ENCODE measurements around the gene FHIP2A. TPM values are rescaled to one million over a fixed set of nuclear protein-coding genes. Genes with fewer than 3 reads are reported as not detected.

FHIP2A gene
- total RNA-seq, 1 experiment from 2014 or later = 20.7 TPM

DNA sequence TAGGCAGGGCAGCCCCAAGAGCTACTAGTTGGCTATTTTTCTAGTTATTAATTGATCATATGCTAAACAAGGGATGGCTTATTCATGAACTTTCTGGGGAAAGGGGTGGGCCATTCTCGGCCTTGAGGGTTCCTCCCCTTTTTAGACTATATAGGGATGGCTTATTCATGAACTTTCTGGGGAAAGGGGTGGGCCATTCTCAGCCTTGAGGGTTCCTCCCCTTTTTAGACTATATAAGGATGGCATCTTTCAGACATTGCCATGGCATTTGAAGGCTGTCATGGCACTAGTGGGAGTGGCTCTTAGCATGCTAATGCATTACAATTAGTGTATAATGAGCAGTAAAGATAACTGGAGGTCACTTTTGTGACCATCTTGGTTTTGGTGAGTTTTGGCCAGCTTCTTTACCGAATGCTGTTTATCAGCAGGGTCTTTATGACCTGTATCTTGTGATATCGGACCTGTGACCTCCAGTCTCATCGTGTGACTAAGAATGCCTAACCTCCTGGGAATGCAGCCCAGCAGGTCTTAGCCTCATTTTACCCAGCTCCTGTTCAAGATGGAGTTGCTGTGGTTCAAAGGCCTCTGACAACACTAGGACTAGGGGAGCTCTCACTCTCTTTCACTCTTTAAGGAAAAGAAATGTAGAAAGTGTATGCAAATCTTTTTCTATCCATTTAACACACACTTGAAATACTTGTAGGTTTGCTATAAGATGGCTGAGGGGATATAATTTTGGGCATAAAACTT, 7.8 kb downstream of the FHIP2A start:
- Histone ChIP-seq H3K79me2 (ENCODE audit: insufficient read depth, low read length) (peaks cover 62% of the 10 kb centered on the region), H3K9ac (ENCODE audit: low read length) (no peak overlapping the region), H4K20me1 (ENCODE audit: insufficient read depth) (no peaks in the 10 kb centered on the region), H3K9me2 (ENCODE audit: insufficient read depth) (no peaks in the 10 kb centered on the region), H3K27me3 (ENCODE audit: insufficient read depth, low read length) (no peaks in the 10 kb centered on the region), H3K27ac (ENCODE audit: low read depth, low read length) (no peak overlapping the region), H3K4me2 (ENCODE audit: low read length) (peak overlapping the region; percentile 41), H2AFZ (ENCODE audit: low read depth, low read length, poor library complexity, severe bottlenecking) (no peak overlapping the region), H3K4me1 (ENCODE audit: control insufficient read depth in 1 of 2, insufficient read depth in 2 of 2, low read length in 2 of 2) (peaks cover 7 to 36% of the 10 kb centered on the region in 2 experiments; a peak in 3 of 4 replicates), H3K4me3 (replicated peaks in 1 of 2; ENCODE audit: low read depth in 1 of 2, low read length in 2 of 2) (peak overlapping the region in 1 of 2 experiments; percentile 6; a peak in 1 of 4 replicates), H3K36me3 (ENCODE audit: control insufficient read depth in 1 of 2, insufficient read depth in 2 of 2, low read length in 2 of 2) (peaks cover 3 to 15% of the 10 kb centered on the region in 2 experiments; a peak in 3 of 4 replicates), H3K9me3 (ENCODE audit: control insufficient read depth in 1 of 2, insufficient read depth in 1 of 2, low read depth in 1 of 2, low read length in 2 of 2) (no peaks in the 10 kb centered on the region)
- intact Hi-C loops (cut with micrococcal nuclease) = no loop called here
- RAD21 ChIA-PET (ENCODE audit: low non-redundant PET in 1 of 2, low total read pairs in 2 of 2, uncharacterized antibody in 2 of 2, unreplicated experiment in 2 of 2) = no interaction called here
- BruUV-seq (replicated peaks) = no TSS peak
- DNase-seq (ENCODE audit: low read depth, low spot score) = no peak
- peak; percentile 39; the same call in 1 of the 2 replicates for TF ChIP-seq FOSL1 (IDR thresholded peaks at IDR 0.05; ENCODE audit: low read depth)
- peak; percentile 55 for TF ChIP-seq YY1 (IDR thresholded peaks at IDR 0.05; ENCODE audit: extremely low read depth, insufficient replicate concordance, low read depth, low read length)
- TF ChIP-seq POLR2AphosphoS5 (IDR thresholded peaks at IDR 0.05; ENCODE audit: low read depth, low read length) = no peak
- TF ChIP-seq JUND (IDR thresholded peaks at IDR 0.05) = peak; percentile 23; the same call in 1 of the 2 replicates
- no peak for TF ChIP-seq CBX3 (IDR thresholded peaks at IDR 0.05; ENCODE audit: low read depth)
- peak; percentile 28; the same call in 1 of the 2 replicates for TF ChIP-seq SP1 (IDR thresholded peaks at IDR 0.05; ENCODE audit: low read depth)
- CTCF ChIA-PET = no interaction called here
- ATAC-seq = peak; percentile 63
- POLR2A ChIA-PET = no interaction called here

DNA sequence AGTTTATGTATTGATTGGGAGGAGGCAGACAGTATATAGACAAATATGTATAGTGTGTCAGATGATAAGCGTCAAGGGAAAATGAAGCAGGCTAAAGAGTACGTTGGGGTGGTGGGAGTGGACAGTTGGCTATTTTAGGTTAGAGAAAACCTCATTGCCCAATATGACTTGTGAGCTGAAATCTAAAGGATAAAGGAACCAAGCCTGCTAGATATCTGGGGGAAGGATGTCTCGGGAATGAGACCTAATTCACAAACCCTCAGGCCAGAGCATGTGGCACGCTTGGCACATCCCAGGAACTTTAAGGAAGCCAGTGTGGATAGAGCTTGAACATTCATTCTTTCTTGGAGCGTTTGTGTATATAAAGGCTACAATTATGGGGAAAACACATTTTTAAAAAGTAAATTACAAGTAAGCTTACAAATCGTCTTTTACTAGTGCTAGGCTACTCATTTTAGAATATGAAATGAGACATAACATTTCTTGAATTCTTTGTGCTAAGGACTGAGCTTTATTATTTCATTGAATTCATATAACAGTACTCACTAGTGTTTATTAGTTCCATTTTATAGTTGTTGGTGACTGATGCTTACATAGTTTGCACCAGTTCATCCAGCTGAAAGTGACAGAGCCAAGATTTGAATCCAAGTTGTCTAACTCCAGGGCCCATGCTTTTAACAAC, 9.7 kb downstream of the FHIP2A start:
- Histone ChIP-seq H3K4me1 (ENCODE audit: control insufficient read depth in 1 of 2, insufficient read depth in 2 of 2, low read length in 2 of 2) (peaks cover 7 to 26% of the 10 kb centered on the region in 2 experiments; a peak in 3 of 4 replicates), H4K20me1 (ENCODE audit: insufficient read depth) (no peaks in the 10 kb centered on the region), H3K27me3 (ENCODE audit: insufficient read depth, low read length) (no peaks in the 10 kb centered on the region), H2AFZ (ENCODE audit: low read depth, low read length, poor library complexity, severe bottlenecking) (no peak overlapping the region), H3K4me3 (replicated peaks in 1 of 2; ENCODE audit: low read depth in 1 of 2, low read length in 2 of 2) (no peak overlapping the region), H3K9me3 (ENCODE audit: control insufficient read depth in 1 of 2, insufficient read depth in 1 of 2, low read depth in 1 of 2, low read length in 2 of 2) (no peaks in the 10 kb centered on the region), H3K4me2 (ENCODE audit: low read length) (no peak overlapping the region), H3K79me2 (ENCODE audit: insufficient read depth, low read length) (peaks cover 46% of the 10 kb centered on the region), H3K36me3 (ENCODE audit: control insufficient read depth in 1 of 2, insufficient read depth in 2 of 2, low read length in 2 of 2) (peaks cover 14 to 24% of the 10 kb centered on the region in 2 experiments; a peak in 3 of 4 replicates), H3K9me2 (ENCODE audit: insufficient read depth) (no peaks in the 10 kb centered on the region), H3K9ac (ENCODE audit: low read length) (no peak overlapping the region), H3K27ac (ENCODE audit: low read depth, low read length) (no peak overlapping the region)
- BruUV-seq (replicated peaks) = no TSS peak
- POLR2A ChIA-PET = no interaction called here
- TF ChIP-seq, protein P1, sequence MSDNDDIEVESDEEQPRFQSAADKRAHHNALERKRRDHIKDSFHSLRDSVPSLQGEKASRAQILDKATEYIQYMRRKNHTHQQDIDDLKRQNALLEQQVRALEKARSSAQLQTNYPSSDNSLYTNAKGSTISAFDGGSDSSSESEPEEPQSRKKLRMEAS (IDR thresholded peaks at IDR 0.05) = no peak
- TF ChIP-seq, protein P2, sequence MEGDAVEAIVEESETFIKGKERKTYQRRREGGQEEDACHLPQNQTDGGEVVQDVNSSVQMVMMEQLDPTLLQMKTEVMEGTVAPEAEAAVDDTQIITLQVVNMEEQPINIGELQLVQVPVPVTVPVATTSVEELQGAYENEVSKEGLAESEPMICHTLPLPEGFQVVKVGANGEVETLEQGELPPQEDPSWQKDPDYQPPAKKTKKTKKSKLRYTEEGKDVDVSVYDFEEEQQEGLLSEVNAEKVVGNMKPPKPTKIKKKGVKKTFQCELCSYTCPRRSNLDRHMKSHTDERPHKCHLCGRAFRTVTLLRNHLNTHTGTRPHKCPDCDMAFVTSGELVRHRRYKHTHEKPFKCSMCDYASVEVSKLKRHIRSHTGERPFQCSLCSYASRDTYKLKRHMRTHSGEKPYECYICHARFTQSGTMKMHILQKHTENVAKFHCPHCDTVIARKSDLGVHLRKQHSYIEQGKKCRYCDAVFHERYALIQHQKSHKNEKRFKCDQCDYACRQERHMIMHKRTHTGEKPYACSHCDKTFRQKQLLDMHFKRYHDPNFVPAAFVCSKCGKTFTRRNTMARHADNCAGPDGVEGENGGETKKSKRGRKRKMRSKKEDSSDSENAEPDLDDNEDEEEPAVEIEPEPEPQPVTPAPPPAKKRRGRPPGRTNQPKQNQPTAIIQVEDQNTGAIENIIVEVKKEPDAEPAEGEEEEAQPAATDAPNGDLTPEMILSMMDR (IDR thresholded peaks at IDR 0.05 in 2 of 3, conservative IDR thresholded peaks at IDR 0.05 in 1 of 3; ENCODE audit: borderline replicate concordance in 1 of 3, insufficient read depth in 1 of 3, low read depth in 2 of 3, low read length in 2 of 3) = no peak
- TF ChIP-seq CEBPB (IDR thresholded peaks at IDR 0.05; ENCODE audit: low read depth) (no peak), POLR2A (IDR thresholded peaks at IDR 0.05; ENCODE audit: borderline replicate concordance, extremely low read depth, insufficient read depth, insufficient read length) (no peak), ELF1 (IDR thresholded peaks at IDR 0.05; ENCODE audit: borderline replicate concordance, low read depth) (no peak), CBX3 (IDR thresholded peaks at IDR 0.05; ENCODE audit: low read depth) (no peak), POLR2AphosphoS5 (IDR thresholded peaks at IDR 0.05; ENCODE audit: low read depth, low read length) (no peak), SRF (IDR thresholded peaks at IDR 0.05; ENCODE audit: low read depth) (no peak), ZNF274 (IDR thresholded peaks at IDR 0.05; ENCODE audit: low read depth, low read length) (no peak), EGR1 (IDR thresholded peaks at IDR 0.05; ENCODE audit: low read depth) (no peak), JUND (IDR thresholded peaks at IDR 0.05) (no peak)
- ATAC-seq (no peak), DNase-seq (ENCODE audit: low read depth, low spot score) (no peak)
- CTCF ChIA-PET = interaction anchor here (1.5 to 2.0 kb wide), 2 partner anchors 10 to 13 kb away, joined by 3 to 8 read pairs; partner anchors contain the start of gene FHIP2A
- intact Hi-C loops (cut with micrococcal nuclease) = no loop called here
- RAD21 ChIA-PET (ENCODE audit: low non-redundant PET in 1 of 2, low total read pairs in 2 of 2, uncharacterized antibody in 2 of 2, unreplicated experiment in 2 of 2) = no interaction called here
